KMS-11 (cell line): Measurements from ENCODE around the gene SLC35F4.

Experiments
- H2AFZ ChIP-seq: fragments of 200-600 bp; sonication (generic); 2 replicates; pipeline ENCODE4 v1.6.1; 2016; ENCODE audit warnings: antibody characterized with exemption, mixed run types, low read depth
- H3K27ac ChIP-seq: fragments of 200-600 bp; sonication (generic); 2 replicates; pipeline ENCODE4 v1.6.1; 2016; ENCODE audit warnings: mild to moderate bottlenecking, mixed run types
- H3K27me3 ChIP-seq: fragments of 200-600 bp; sonication (generic); 2 replicates; pipeline ENCODE4 v1.6.1; 2017; ENCODE audit warnings: mild to moderate bottlenecking, low read depth, mixed run types, moderate library complexity; ENCODE audit not compliant: insufficient read depth
- H3K36me3 ChIP-seq: fragments of 200-600 bp; sonication (generic); 2 replicates; pipeline ENCODE4 v1.6.1; 2017; ENCODE audit warnings: mild to moderate bottlenecking, mixed run types; ENCODE audit not compliant: insufficient read depth
- H3K4me1 ChIP-seq: fragments of 200-600 bp; sonication (generic); 2 replicates; pipeline ENCODE4 v1.6.1; 2016; ENCODE audit warnings: mild to moderate bottlenecking, low read depth, mixed run types; ENCODE audit not compliant: poor library complexity, severe bottlenecking
- H3K4me2 ChIP-seq: fragments of 200-600 bp; sonication (generic); 2 replicates; pipeline ENCODE4 v1.7.0; 2016; ENCODE audit warnings: mild to moderate bottlenecking, mixed run types
- H3K4me3 ChIP-seq: fragments of 200-600 bp; sonication (generic); IDR thresholded peaks from 2 replicates; pipeline ENCODE4 v1.6.1; 2017; ENCODE audit warnings: low read depth, low read length, mixed read lengths; ENCODE audit not compliant: insufficient read depth
- H3K79me2 ChIP-seq: fragments of 200-600 bp; sonication (generic); 2 replicates; pipeline ENCODE4 v1.6.1; 2016; ENCODE audit warnings: low read depth, mixed run types; ENCODE audit not compliant: insufficient read depth
- H3K9ac ChIP-seq: fragments of 200-600 bp; sonication (generic); 2 replicates; pipeline ENCODE4 v1.6.1; 2016; ENCODE audit warnings: mild to moderate bottlenecking, mixed run types
- H4K20me1 ChIP-seq: fragments of 200-600 bp; sonication (generic); 2 replicates; pipeline ENCODE4 v1.6.1; 2016; ENCODE audit warnings: mild to moderate bottlenecking, mixed run types; ENCODE audit not compliant: insufficient read depth
- CTCF ChIP-seq: fragments of 200-600 bp; sonication (generic); conservative IDR thresholded peaks from 2 replicates; pipeline ENCODE4 v1.6.1; 2017; ENCODE audit warnings: low read depth, mild to moderate bottlenecking, antibody characterized with exemption, low read length, moderate library complexity, mixed read lengths

Gene SLC35F4

DNA sequence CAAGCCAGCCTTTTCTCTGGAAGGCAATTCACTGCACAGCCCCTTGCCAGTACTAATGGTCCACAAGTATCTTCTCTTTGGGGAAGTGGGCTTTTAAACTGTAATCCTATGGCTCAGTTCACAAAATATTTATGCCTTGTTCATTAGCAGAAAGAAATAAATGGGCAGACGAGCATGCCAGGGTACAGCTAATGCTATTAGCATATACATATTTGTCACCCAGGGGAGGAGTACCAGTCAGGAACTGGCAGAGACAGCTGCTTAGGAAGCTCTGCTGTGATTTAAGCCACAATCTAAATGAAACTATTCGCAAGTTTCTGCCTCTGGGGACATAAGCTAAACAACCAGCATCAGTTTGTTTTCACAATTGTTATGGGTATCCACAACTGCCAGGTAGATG lies 258.8 kb downstream of the SLC35F4 start:
- H3K4me2 ChIP-seq: no peak overlapping the region
- no peaks in the 10 kb centered on the region for H3K27me3 ChIP-seq
- no peak for TF ChIP-seq CTCF
- H4K20me1 ChIP-seq: no peaks in the 10 kb centered on the region
- H3K27ac ChIP-seq: no peak overlapping the region
- H3K79me2 ChIP-seq: no peaks in the 10 kb centered on the region
- no peaks in the 10 kb centered on the region for H3K4me1 ChIP-seq
- no peak overlapping the region for H3K4me3 ChIP-seq
- H3K9ac ChIP-seq: no peak overlapping the region
- no peaks in the 10 kb centered on the region for H3K36me3 ChIP-seq
- H2AFZ ChIP-seq: no peak overlapping the region

- H3K4me3 ChIP-seq: no peak overlapping the region
- H3K27ac ChIP-seq: no peak overlapping the region
- TF ChIP-seq CTCF: no peak
Observed at GRCh38 chr14:57583396-57583795, 282.5 kb downstream of the SLC35F4 start.

GRCh38 chr14:57582746-57583145 lies 283.1 kb downstream of the SLC35F4 start:
- H3K4me2 ChIP-seq: no peak overlapping the region
- no peak for TF ChIP-seq CTCF
- H3K4me3 ChIP-seq: no peak overlapping the region
- no peaks in the 10 kb centered on the region for H3K4me1 ChIP-seq
- H3K9ac ChIP-seq: no peak overlapping the region
- H3K36me3 ChIP-seq: no peaks in the 10 kb centered on the region
- H2AFZ ChIP-seq: no peak overlapping the region
- no peaks in the 10 kb centered on the region for H3K27me3 ChIP-seq
- H3K79me2 ChIP-seq: no peaks in the 10 kb centered on the region
- H3K27ac ChIP-seq: no peak overlapping the region
- no peaks in the 10 kb centered on the region for H4K20me1 ChIP-seq

More at GRCh38 chr14:57583396-57583795, 282.5 kb downstream of the SLC35F4 start:
- Histone ChIP-seq H3K36me3 (no peaks in the 10 kb centered on the region), H3K79me2 (no peaks in the 10 kb centered on the region), H3K9ac (no peak overlapping the region), H2AFZ (no peak overlapping the region), H4K20me1 (no peaks in the 10 kb centered on the region), H3K4me1 (no peaks in the 10 kb centered on the region), H3K4me2 (no peak overlapping the region), H3K27me3 (no peaks in the 10 kb centered on the region)

- H3K79me2 ChIP-seq: no peaks in the 10 kb centered on the region
- H3K27me3 ChIP-seq: no peaks in the 10 kb centered on the region
- no peak overlapping the region for H3K4me3 ChIP-seq
- no peak for TF ChIP-seq CTCF
- H4K20me1 ChIP-seq: no peaks in the 10 kb centered on the region
- no peak overlapping the region for H2AFZ ChIP-seq
- no peak overlapping the region for H3K9ac ChIP-seq
- no peaks in the 10 kb centered on the region for H3K4me1 ChIP-seq
- no peaks in the 10 kb centered on the region for H3K36me3 ChIP-seq
- no peak overlapping the region for H3K4me2 ChIP-seq
- no peak overlapping the region for H3K27ac ChIP-seq
Observed at GRCh38 chr14:57578801-57579200, 287.1 kb downstream of the SLC35F4 start.
